ENCODE data around the gene USP43.

USP43 gene

DNA sequence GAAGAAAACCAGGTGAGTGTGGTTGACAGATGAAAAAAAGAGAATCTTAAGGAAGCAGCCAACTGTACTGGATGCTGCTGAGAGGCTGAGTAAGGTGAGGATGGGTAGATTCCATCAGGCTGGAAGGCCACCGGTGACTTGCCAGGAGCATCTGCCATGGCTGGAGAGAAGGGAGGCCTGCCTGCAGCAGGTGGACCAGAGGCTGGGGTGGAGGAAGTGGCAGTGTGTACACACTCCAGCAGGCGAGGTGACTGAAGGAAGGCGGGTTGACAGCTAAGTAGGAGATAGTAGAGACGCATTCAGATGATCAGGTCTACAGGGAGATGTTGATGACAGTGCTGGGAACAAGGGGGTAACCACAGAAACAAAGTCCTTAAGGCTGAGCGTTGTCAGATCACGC lies 69.5 kb downstream of the USP43 start:
- DNase-seq = no peak

GRCh38 chr17:9715503-9716016 lies 70.2 kb downstream of the USP43 start:
- DNase-seq = no peak

DNA sequence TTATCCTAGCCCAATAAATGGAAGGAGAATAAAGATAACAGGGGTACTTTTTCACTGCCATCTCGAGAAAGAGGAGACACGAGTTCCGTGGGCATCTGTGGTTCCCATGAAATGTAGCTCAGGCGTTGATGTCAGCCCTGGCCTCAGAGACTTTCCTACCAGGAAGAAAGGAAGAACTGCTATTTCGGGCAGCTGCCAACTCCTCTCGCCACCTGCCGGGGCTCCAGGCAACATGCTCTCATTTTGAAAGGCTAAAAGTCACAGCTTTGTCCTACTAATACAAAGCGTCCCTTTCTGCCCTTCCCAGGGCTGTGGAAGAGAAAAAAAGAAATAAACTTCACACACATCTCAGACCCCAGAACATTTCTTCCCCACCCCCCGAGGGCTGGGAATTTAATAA lies 80.3 kb downstream of the USP43 start:
- DNase-seq = no peak

DNA sequence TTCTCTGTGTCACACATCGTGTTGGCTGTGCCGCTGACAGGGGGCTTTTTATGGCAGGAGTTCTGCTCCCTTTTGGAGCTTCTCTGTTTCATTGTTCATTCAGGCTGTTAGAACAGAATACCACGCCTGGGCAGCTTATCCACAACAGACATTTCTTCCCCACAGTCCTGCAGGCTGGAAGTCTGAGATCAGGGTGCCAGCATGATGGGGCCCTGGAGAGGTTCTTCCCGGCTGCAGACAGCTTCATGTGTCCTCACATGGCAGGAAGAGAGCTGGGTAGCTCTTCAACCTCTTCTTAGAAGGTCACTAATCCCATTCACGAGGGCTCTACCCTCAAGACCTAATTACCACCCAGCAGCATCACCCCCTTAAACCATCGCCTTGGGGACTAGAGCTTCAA lies 81.0 kb downstream of the USP43 start:
- no peak for DNase-seq

- no peak for DNase-seq
Measured at GRCh38 chr17:9728005-9728404, 82.7 kb downstream of the USP43 start.

DNA sequence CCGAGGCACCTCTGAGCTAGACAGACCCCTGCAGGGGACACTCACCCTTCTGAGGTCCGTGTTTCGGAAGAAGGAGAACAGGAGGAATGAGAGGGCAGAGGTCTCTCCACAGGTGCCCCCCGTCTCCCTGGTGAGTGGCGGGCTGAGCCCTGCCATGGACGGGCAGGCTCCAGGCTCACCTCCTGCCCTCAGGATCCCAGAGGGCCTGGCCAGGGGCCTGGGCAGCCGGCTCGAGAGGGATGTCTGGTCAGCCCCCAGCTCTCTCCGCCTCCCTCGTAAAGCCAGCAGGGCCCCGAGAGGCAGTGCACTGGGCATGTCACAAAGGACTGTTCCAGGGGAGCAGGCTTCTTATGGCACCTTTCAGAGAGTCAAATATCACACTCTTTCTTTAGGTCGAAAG lies 83.2 kb downstream of the USP43 start:
- no peak for DNase-seq

GRCh38 chr17:9729034-9729650 lies 83.8 kb downstream of the USP43 start:
- no peak for DNase-seq

DNA sequence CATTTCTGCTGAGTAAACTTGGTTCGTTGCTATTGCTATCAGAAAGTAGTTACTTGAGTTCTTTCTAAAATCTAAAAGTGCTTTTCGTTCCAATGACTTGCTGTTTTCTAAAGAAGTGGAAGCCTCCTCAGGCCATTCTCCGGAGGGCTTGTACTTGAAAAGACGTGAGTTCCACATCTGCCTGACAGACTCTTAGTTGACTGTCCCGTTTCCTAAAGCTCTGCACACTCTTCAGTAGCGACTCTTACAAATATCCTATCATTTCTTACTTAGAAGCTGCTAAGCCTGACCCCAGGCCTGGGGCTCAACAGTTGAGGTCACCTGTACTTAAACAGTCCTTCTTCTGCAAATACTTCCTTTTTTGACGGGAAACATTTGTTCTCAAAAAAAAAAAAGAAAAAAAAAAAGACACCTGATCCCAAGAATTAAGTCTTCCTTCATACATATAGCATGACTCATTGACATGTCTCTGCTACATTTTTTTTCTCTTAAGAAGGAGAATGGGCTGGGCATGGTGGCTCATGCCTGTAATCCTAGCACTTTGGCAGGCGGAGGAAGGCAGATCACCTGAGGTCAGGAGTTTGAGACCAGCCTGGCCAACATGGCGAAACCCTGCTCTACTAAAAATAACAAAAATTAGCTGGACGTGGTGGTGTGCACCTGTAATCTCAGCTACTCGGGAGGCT lies 84.6 kb downstream of the USP43 start:
- DNase-seq = no peak

DNA sequence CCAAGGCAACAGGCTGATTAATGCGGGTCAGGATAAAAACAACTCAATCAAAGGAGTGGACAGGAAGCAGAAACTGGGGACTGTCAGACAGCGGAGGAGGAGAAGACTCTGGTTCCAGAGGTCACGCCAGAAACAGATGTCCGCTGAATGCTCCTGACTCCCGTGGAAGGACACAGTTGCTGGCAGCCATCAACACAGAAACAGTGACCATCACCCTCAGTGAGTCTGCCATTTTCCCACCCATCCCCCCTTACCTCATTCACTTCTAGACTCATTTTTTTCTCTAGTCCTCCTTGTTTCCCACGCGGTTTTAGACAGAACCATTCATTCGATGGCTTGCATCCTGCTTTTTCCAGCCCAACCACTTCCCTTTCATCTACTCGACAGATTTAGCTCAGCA lies 105.2 kb downstream of the USP43 start:
- DNase-seq = no peak

DNA sequence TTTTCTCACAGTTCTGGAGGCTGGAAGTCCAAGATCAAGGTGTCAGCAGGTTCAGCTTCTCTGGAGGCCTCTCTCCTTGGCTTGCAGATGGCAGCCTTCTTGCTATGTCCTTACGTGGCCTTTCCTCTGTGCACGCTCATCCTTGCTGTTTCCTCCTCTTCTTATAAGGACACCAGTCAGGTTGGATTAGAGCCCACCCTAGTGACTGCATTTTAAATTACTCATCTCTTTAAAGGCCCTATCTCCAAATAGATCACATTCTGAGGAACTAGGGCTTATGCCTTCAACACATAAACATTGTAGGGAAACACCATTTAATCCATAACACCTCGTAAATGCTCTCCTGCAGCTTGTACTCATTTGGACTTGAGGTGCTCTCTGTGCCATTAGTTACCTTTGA lies 109.8 kb downstream of the USP43 start:
- no peak for DNase-seq

DNA sequence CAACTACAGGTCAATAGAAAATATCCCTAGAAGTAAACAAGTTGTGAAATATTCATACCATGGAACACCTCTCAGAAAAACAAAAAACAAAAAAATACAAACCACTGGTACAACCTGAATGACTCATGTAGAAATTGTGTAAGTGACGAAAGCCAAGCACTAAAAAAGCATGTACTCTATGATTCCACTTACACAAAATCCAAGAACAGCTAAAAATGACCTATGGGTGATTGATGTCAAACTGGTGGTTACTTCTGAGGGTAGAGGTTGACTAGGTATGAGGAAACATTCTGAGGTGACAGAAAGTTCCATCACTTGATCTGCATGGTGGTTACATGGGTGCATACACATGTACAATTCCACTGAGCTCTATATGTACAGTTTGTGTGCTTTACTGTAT lies 114.9 kb downstream of the USP43 start:
- no peak for DNase-seq

DNA sequence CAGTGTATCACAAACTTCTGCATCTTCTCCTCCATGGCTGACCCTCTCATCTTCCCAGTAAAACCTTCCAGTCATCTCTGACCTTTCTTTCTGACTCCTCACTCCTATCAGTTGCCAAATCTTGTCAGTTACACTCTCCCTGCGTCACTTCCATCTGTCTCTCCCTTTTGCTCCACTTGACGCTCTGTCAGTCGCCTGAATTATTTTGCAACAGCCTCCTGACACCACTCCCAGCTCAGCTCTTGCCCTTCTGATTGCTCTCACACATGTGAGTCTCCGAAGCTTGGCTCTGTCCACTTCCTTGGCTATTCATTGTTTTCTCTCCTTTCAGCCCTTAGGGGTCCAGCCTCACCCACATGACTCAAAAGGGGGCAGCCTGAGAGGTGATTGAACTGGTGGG lies 118.3 kb downstream of the USP43 start:
- no peak for DNase-seq

GRCh38 chr17:9765322-9765721 lies 120.0 kb downstream of the USP43 start:
- no peak for DNase-seq

- no peak for DNase-seq
Measured at GRCh38 chr17:9766970-9767369, 121.7 kb downstream of the USP43 start.

- DNase-seq = no peak
Measured at GRCh38 chr17:9767432-9767991, 122.2 kb downstream of the USP43 start.

DNA sequence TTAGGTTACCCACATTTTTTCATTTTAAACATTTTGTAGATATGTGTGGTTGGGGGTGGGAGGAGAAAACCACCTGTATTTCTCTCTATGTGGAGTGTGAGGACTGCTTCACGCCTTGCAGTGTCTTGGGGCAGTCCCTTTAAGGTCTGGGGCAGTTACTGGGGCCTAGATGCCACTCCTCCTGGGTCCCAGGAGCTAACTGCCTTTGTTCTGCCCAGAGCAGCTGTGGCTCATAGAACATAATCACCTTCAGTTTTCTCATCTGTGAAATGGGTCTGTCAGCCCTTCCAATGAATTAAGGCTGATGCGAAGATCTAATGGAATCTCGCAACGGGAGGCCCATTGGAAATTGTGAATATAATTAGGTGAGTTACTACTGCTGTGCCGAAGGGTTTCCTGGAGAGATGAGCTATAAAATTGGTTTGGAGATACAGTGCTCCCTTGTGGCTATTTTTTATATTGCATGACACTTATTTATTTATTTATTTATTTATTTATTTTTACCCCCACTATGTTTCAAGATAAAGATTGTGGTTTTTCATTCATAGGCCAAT lies 123.1 kb downstream of the USP43 start:
- no peak for DNase-seq

DNA sequence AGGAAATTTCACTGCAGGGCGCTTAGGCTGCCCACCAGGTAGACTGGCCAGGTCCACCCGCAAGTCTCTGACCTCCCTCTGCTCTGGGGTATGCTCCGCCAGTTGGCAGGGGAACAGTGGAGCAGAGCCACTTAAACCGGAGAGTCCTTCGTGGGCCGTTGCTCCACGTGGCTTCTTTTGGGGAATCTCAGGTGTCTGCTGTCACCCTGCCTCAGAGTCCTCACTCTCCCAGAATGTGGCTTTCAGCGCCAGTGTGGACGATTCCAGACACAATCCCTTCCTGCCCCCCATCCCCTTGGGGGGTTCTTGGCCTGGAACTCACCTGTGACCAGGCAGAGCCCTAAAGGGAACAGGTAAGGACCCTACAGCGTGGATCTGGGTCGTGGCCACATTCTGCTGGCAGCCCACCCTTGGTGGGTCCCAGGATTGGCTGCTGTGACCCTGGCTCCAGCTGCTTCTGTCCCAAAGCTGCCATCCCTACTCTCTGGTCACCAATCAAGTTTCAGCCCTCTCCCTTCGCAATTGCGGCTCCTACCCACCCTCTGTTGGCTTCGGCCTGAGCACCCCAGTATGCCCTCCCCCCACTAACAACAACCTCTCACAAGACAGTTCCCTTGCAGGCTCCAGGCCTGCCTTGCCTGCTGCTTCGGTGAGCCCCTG lies 123.8 kb downstream of the USP43 start:
- no peak for DNase-seq

DNA sequence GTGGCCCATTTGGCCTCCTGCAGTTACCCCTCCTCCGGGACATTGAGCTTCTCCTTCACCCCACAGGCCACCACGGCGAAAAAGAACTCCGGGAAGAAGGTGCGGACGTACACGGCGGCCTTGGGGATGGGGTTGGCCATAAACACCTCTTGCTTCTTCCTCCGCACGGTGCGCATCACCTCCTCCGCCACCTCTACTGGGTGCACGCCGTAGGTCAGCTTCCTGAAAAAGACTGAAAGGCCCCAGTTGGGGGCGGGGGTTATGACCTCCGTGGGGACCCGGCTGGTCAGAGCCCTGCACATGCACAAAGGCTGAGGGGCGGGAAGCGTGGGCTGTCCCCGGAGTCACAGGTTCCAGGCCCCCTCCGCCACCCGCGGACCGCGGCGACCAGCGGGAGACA lies 126.1 kb downstream of the USP43 start:
- DNase-seq = no peak

GRCh38 chr17:9772658-9773057 lies 127.3 kb downstream of the USP43 start:
- DNase-seq = no peak

- no peak for DNase-seq
Measured at GRCh38 chr17:9776911-9777310, 131.6 kb downstream of the USP43 start.
